Skeletal muscle cell (primary cell): ENCODE results near the gene C20orf141.
"Not testable (repeated sequence)": the region's sequence is repeated elsewhere in the genome, so short reads cannot be mapped to it uniquely, and the experiment has no call there.

Source experiments
- DNase-seq: peaks from one replicate; pipeline ENCODE4 v3.0.0-alpha.2; 2010; ENCODE audit warnings: low read depth
- H3K4me3 ChIP-seq: 2 replicates; pipeline ENCODE4 v1.5.1; 2011; ENCODE audit warnings: low read depth, mild to moderate bottlenecking, control low read depth, low read length, moderate library complexity

Gene C20orf141

DNA sequence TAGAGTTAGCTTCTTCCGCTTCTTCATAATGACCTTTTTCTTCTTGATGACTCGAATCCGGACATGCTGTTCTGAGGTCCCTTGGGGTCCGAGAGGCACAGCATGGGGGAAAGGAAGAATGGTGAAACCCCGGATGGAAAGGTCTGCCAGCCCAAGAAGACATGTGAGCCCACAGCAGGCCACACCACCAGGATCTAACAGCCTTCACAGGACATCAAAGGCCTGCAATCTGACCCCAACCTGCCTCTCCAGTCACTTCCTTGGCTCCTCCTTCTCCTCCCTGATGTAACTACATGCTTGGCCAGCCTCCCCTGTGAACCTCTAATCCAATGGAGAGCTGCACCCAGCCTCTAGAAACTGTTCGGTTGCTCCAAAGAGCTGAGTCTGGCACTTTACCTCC, 16.0 kb upstream of the C20orf141 start:
- no peak overlapping the region for H3K4me3 ChIP-seq
- DNase-seq, result no peak

DNA sequence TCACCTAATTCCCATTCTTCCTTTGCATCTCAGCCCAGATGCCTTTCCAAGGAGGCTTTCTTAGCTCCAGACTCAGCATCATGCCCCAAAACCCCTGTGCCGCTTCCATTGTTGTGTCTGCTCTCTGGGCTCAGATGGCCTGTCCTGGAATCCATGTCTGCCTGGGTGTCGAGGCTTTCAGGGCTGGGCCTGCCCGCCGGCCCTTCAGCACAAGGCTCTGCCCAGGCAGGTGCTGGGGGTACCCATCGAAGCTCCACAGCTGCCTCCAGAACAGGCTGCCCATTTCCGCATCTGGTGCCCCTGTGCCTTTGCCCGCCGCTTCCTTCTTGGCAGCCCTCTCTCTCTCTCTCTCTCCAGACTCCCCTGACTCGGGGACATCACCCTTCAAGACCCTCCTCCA, 15.5 kb upstream of the C20orf141 start:
- no peak for DNase-seq
- H3K4me3 ChIP-seq, result no peak overlapping the region

DNA sequence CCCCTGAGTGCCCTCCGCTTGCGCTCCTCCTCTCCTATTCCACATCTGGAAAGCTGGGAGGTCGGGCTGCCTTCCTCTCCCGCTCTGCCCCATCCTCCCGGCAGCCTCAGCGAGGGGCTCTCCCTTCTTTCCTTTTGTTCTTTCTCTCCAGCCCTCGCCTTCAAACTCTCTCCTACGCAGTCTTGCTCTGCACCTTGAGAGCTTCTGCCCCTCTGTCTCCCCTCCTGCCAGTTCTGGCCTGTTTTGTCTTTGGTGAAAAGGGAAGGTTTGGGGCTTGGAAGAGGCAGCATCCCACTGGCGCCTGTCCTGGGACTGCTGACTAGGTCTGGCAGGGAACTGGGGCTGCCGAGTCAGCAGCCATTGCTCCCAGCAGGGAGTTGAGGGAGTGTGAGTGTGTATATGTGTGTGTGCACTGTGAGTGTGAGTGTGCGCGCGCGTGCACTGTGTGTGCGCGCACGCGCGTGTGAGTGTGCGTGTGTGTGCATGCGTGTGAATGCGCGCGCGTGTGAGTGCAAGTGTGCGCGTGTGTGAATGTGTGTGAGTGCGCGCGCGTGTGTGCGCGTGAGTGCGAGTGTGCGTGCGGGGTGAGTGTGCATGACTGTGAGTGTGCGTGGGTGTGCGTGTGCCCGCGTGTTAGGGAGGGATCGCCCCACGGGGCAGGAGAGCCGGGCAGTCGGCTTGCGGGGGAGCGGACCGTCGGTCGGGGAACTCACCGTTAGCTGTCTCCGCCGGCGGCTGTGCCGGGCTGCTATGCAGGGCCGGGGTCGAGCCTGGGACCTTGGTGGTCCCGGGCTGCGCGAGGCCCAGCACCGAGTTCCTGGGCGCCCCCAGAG, 14.9 kb upstream of the C20orf141 start:
- H3K4me3 ChIP-seq, result peak overlapping the region; percentile 41
- no peak for DNase-seq

DNA sequence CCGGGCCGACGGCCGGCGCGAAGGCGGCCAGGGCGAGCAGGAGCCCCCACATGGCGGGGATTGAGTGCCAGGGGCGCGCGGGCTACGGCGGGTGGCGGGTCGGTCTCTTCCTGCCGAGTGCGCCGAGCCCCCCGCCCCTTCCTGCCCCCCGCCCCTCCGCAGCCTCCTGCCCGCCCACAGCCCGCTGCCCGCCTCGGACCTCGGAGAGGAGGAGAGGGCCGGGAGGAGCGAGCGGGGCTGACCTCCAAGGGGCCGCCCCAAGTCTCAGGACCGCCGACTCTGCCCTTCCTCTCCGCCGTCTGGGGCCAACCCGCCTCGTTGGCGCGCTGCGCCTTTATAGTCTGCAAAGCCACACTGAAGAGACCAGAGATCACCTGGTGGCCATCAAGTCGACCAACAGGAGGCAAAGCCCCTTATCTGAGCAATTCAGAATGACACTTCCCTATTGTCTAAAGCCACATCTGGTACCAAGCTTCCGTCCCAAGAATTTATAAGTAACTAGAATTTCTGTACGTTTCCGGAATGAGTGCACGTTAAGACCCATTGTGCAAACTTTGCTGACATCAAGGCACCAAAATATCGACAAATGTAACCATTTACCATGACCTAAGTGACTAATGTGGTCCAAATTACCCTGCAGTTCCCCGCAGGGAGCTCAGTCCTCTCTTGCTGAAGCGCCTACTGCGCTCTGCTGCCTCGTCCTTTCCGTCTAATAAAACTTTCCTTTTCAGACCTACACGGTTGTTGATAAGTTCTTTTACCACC, 14.1 kb upstream of the C20orf141 start, which contains the start of gene CPXM1:
Gene CPXM1, minus strand, starts transcription at position 107 of the 765 bp plus-strand sequence. Its CDS starts 55 bp downstream, at position 52.
- H3K4me3 ChIP-seq, result peak within 1 kb of the TSS; percentile 41
- DNase-seq, result no peak

DNA sequence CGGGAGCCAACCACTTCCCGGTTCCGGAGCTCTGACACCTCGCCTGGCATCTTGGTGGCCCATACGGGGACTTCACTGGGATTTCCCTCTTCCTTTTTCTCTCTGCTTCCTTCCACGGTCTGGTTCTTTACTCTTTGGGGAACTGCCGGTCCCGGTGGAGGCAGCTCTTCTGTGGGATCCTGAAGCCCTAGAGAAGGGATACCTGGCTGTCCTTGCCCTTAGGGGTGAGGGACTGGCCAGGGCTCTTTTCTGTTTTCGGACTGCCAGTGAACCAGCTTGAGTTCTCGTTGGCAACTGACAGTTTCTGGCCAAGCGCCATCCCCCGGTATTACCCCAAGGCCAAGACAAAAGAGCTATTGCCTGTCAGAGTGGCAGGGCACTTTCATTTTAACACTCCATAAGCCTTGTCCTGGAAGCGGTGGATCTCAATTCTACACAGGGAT, 13.5 kb upstream of the C20orf141 start:
- H3K4me3 ChIP-seq, result no peak overlapping the region
- DNase-seq, result no peak

DNA sequence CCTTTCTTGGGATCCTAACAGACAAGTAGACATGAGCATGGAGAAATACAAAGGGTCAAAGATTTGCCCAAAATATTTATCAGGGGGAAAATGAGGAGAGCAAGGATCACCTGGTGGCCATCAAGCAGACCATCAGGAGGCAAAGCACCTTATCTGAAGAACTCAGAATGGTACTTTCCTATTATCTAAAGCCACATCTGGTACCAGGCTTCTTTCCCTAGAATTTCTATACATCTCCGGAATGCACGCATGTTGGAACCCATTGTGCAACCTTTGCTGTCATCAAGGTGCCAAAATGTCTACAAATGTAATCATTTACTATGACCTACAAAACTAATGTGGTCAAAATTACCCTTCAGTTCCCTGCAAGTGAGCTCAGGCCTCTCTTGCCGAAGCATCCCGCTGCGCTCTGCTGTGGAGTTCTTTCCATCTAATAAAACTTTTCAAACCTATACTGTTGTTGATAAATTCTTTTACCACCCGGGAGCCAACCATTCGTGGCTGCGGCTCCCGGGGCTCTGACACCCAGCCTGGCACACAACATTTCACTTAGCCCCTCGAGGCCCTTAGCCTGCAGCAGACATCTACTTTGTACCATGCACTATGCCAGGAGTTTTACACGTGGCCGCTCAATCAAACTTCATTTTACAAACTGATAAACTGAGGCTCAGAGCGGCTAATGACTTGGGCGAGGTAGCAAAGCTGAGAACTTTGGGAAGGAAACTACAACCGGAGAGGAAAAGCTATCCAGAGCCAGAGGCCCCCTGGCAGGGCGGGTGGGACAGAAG, 10.6 kb upstream of the C20orf141 start:
- H3K4me3 ChIP-seq, result no peak overlapping the region
- no peak for DNase-seq

DNA sequence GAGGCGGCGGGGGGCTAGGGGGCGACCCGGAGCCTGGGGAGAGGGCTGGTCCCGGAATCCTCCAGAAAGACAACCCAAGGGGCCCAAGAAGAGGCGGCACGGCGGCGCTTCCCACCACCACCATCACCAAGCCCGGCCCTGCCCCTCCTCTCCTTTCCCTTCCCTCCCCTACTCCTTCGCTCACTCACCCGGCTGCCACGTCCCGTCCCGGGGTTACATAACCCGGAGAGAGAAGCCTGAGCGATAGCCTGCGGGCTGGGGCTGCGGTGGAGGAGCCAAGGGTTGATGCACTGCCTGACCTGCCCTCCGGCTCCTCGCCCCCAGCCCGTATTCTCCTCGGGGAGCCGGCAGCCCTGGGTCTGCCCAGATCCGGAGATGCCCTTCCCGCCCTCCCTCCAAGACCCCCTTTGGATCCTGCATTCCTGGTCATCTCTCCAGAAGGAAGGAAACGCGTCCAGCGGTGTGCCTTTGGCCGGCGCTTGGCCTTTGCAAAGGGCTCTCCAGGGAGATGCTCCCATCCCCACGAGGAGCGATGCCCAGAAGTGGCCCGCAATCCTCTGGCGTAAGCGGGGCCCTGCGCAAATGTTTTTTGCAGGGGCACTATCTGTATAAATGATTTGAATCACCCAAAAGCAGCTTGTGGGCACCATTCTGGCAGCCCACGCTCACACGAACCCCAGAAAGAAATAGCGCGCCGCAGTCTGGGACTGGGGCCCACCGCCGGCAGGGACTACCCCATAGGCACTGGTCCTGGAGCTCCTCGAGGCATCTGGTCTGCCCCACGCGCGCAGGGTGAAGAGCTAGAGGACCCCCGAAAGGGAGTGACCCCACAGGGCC, 9.7 kb upstream of the C20orf141 start:
- H3K4me3 ChIP-seq, result no peak overlapping the region
- no peak for DNase-seq

DNA sequence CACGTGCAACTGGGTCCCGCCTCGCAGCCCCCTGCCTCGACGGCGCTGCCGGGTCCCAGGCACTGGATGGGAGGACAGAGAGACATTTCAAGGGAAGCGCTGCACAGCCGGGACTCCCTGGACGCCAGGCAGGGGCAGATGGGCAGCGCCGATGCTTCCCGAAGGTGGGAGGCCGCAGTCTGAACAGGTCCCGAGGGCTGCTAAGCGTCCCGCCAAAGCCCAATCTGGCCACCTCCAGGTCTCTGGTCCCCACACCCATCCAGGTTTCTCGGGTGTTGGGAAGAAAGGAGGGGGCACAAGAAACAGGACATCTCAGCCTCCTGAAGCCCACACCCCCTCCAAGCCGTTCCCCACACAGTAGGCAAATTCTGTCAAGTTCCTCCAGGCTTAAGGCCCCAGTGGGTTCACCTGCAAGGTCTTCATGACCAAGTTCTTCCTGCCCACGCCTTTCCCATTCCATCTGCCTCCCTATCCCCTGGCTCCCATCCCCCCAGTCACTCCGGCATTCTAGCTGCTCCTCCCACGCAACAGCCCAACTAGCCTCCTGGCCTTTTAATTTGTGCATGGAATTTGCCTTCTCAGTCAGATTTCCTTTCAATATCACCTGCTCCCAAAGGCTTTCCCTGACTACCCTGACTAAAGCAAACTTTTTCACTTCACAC, 9.0 kb upstream of the C20orf141 start:
- no peak for DNase-seq
- no peak overlapping the region for H3K4me3 ChIP-seq

DNA sequence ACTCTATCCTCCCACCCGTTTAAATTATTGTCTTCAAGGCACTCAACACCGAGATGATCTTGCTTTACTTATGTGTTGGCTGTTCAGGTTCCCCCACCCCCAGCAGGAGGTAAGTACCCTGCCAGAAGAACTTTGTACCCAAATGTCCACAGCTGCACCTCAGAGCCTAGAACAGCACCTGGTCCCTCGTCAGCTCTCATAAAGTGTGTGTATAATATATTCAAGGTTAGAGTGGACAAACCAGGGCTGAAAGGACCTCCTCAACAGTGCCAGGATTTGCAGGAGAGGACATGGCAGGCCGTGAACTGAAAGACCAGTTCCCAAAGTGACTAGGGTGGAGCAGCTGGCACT, 8.5 kb upstream of the C20orf141 start:
- no peak for DNase-seq
- H3K4me3 ChIP-seq, result no peak overlapping the region

DNA sequence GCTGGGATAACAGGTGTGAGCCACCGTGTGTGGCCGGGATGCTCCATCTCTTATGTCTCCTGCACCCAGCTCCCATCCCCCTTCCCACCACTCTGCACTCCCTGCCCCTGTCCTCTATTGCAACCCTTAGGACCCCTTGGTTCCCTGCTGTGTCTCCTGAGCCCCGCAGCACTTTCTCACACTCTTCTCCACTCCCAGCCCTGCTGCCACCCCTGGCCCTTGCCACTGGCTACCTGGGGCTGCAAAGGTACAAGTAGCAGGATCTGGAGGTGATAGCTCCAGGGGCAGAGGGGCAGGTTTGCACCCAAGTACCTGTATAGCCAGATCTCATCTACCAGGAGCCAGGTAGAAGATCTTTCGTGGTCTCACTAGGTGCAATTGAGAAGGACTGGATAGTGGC, 7.8 kb upstream of the C20orf141 start:
- H3K4me3 ChIP-seq, result no peak overlapping the region
- DNase-seq, result no peak

DNA sequence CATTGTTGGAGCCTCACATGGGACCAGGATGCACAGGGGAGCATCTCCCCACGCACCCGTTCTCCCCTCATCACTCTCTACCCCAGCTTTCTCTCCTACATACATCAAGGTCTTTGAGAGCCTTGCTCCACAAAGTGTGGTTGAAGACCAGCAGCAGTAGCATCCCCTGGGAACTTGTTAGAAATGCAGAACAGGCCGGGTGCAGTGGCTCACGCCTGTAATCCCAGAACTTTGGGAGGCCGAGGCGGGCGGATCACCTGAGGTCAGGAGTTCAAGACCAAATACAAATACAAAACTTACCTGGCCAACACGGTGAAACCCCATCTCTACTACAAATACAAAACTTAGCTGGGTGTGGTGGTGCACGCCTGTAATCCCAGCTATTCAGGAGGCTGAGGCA, 6.9 kb upstream of the C20orf141 start:
- not testable (repeated sequence) for DNase-seq, H3K4me3 ChIP-seq

DNA sequence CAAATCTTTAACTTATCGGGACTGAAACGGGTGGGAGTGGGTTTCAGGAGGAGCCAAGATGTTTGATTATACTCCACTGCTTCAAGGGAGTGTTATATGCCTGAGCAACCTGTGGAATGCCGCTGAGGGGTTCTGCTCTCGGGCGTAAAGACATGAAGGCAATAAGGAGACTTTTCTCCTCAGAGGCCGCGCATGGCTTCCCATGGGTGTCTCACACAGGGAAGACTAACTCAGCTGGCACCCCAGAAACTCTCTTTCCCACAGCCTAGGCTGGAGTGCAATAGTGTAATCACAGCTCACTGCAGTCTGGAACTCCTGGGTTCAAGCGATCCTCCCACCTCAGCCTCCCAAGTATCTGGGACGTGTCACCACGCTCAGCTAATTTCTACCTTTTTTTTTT, 5.1 kb upstream of the C20orf141 start:
- no peak for DNase-seq
- no peak overlapping the region for H3K4me3 ChIP-seq

DNA sequence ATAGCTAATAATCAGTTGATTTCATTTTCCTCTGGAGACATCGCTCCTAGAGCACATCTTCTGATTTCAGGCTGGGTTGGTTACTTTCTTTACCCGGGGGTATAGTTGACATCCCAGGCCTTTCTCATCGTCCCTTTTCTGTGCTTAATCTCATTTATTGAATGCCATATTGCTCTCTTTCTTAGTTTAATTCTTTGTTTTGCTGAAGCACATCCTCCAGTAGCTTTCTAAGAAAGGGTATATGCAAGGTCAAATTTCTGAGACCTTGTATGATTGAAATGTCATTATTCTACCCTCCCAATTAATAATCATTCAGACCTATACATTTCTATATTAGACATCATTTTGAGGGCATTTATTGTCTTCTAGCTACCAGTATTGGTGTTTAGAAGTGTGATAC, 2.6 kb upstream of the C20orf141 start:
- no peak for DNase-seq
- H3K4me3 ChIP-seq, result no peak overlapping the region

DNA sequence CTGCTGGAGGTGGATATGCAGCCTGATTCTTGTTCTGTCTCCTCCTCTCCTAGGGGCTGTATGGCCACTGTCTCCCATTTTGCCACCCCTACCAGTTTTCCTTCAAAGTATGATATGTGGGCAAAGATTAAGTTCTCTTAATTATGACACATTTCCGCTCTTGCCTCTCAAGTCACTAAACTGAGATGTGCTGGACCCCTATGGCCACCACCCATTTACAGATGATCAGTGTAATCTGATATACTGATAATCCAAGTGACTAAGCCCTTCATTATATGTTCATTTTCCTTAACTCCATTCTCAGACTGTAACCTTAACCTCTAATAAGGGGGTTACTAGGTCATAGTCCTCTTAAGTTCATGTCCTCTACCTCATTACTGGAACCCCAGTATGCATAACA, 711 bp upstream of the C20orf141 start:
- DNase-seq, result no peak

DNA sequence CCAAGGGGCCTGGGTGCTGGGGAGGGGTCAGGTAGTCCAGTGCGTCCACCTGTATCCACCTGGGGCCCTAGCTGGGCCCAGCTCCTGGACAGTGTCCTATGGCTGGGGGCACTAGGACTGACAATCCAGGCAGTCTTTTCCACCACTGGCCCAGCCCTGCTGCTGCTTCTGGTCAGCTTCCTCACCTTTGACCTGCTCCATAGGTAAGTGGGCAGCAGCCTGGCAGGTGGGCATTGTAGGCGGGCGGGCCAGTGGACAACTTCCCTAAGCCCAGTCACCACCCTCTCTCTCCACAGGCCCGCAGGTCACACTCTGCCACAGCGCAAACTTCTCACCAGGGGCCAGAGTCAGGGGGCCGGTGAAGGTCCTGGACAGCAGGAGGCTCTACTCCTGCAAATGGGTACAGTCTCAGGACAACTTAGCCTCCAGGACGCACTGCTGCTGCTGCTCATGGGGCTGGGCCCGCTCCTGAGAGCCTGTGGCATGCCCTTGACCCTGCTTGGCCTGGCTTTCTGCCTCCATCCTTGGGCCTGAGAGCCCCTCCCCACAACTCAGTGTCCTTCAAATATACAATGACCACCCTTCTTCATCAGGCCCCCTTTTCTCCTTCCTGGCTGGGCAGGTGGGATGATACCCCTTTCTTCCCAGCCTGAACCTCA, 584 bp downstream of the C20orf141 start:
- H3K4me3 ChIP-seq, result no peak overlapping the region
- no peak for DNase-seq

More for the DNA sequence above, 711 bp upstream of the C20orf141 start:
- no peak overlapping the region for H3K4me3 ChIP-seq

DNA sequence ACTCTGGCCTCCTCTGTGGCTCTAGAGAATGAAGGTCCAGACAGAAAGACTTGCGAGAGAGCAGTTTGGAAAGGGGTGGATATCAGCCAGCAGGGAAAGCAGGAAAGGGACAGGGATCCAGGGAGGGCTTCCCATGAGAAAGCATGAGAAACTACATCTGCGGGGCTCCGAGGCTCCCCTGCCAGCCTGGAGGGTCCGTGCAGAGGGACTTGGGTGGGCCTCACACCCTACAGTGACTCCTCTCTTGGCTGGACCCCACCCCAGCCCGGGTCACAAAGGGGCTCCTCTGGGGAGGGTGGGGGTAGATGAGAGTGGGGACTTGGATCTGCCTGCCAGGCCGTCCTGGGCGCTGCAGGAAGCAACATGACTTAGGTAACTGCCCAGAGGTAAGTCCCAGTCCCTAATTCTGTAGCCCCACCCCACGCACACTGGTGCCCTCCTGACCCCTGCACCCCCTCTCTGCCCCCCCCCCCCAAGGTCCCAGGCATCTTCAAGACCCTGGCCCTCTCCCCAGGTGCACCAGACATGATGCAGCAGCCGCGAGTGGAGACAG, 1.3 kb downstream of the C20orf141 start, which contains the start of gene TMEM239:
Gene TMEM239, plus strand, starts transcription at position 335 of the 553 bp plus-strand sequence. Its CDS starts 191 bp downstream, at position 526.
- H3K4me3 ChIP-seq, result no peak within 1 kb of the TSS
- no peak for DNase-seq

DNA sequence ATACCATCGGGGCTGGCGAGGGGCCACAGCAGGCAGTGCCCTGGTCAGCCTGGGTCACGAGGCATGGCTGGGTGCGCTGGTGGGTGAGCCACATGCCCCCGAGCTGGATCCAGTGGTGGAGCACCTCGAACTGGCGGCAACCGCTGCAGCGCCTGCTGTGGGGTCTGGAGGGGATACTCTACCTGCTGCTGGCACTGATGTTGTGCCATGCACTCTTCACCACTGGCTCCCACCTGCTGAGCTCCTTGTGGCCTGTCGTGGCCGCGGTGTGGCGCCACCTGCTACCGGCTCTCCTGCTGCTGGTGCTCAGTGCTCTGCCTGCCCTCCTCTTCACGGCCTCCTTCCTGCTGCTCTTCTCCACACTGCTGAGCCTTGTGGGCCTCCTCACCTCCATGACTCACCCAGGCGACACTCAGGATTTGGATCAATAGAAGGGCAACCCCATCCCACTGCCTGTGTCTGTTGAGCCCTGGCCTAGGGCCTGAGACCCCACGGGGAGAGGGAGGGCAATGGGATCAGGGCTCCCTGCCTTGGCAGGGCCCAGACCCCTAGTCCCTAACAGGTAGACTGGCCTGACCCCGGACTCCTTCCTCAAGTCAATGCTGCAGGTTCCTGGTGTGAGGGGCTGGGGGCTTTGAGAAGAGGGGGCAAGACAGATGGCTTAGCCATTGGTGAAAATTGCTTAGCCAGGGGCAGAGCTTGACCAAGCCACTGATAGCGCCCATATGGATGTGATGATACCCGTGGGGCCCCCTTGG, 2.0 kb downstream of the C20orf141 start:
- H3K4me3 ChIP-seq, result no peak overlapping the region
- no peak for DNase-seq
